Endodermal cell (in vitro differentiated cells): ENCODE results near the gene TYW1B. TPM values are rescaled to one million over a fixed set of nuclear protein-coding genes. Genes with fewer than 3 reads are reported as not detected.
"Not testable (repeated sequence)": the region's sequence is repeated elsewhere in the genome, so short reads cannot be mapped to it uniquely, and the experiment has no call there.

Experiments
- DNase-seq: peaks from one replicate; pipeline ENCODE4 v3.0.0-alpha.2; 2017
- H3K27ac ChIP-seq: 2 replicates; pipeline ENCODE4 v1.5.1; 2013; ENCODE audit warnings: mild to moderate bottlenecking, low read depth, low read length, moderate library complexity
- H3K27me3 ChIP-seq: 2 replicates; pipeline ENCODE4 v1.6.1; 2013; ENCODE audit warnings: mild to moderate bottlenecking, low read length, moderate library complexity; ENCODE audit not compliant: insufficient read depth, control insufficient read depth, poor library complexity, severe bottlenecking
- H3K36me3 ChIP-seq: 2 replicates; pipeline ENCODE4 v1.7.0; 2013; ENCODE audit warnings: mild to moderate bottlenecking, low read length, moderate library complexity; ENCODE audit not compliant: control insufficient read depth, insufficient read depth
- H3K4me1 ChIP-seq: one replicate; pipeline ENCODE4 v1.7.0; 2013; ENCODE audit warnings: low read length; ENCODE audit not compliant: control insufficient read depth, insufficient read depth
- H3K4me3 ChIP-seq: 2 replicates; pipeline ENCODE4 v1.5.1; 2013; ENCODE audit warnings: mild to moderate bottlenecking, low read length, moderate library complexity
- H3K9ac ChIP-seq: 2 replicates; pipeline ENCODE4 v1.6.1; 2013; ENCODE audit warnings: mild to moderate bottlenecking, low read length, moderate library complexity; ENCODE audit not compliant: poor library complexity, severe bottlenecking; ENCODE audit errors: extremely low read depth
- H3K9me3 ChIP-seq: 2 replicates; pipeline ENCODE4 v1.6.1; 2013; ENCODE audit warnings: mild to moderate bottlenecking, low read length, moderate library complexity; ENCODE audit not compliant: control insufficient read depth
- H3K27ac Mint-ChIP-seq: 2 replicates; pipeline ENCODE4 v1.8.0; 2020; ENCODE audit warnings: mixed read lengths
- H3K27me3 Mint-ChIP-seq: 2 replicates; pipeline ENCODE4 v1.8.0; 2021; ENCODE audit warnings: mild to moderate bottlenecking, mixed read lengths; ENCODE audit not compliant: insufficient read depth
- H3K36me3 Mint-ChIP-seq: 2 replicates; pipeline ENCODE4 v1.8.0; 2020; ENCODE audit warnings: low read depth, mixed read lengths
- H3K4me1 Mint-ChIP-seq: 2 replicates; pipeline ENCODE4 v1.8.0; 2020; ENCODE audit warnings: mixed read lengths
- H3K4me3 Mint-ChIP-seq: 2 replicates; pipeline ENCODE4 v1.8.0; 2020; ENCODE audit warnings: mild to moderate bottlenecking, moderate library complexity, mixed read lengths
- H3K9me3 Mint-ChIP-seq: 2 replicates; pipeline ENCODE4 v1.8.0; 2020; ENCODE audit warnings: mild to moderate bottlenecking, mixed read lengths
- WGBS, 2 experiments: methylation state at CpG; one replicate each; pipeline versions ENCODE4 v1.1.5 to v1.1.7; 2013; ENCODE audit warnings: missing lambda C conversion rate in 2 of 2, mixed read lengths in 1 of 2; ENCODE audit not compliant: insufficient coverage in 1 of 2, insufficient read length in 1 of 2; 5-methylcytosine and 5-hydroxymethylcytosine counted together
- total RNA-seq, 2 donors: library from RNA; stranded (reverse); fragmentation: NEBNext Ultra II Directional in 1 of 2; extraction: Animal tissue kit (Norgen Biotek cat#: 25700) in 1 of 2; gene quantifications; 2 replicates in 1 of 2; 3 replicates in 1 of 2; pipeline ENCODE4 v1.2.1, GENCODE V29; 2021

The TYW1B gene
- total RNA-seq, 2 donors from 2014 or later, result 3.7 to 3.9 TPM

DNA sequence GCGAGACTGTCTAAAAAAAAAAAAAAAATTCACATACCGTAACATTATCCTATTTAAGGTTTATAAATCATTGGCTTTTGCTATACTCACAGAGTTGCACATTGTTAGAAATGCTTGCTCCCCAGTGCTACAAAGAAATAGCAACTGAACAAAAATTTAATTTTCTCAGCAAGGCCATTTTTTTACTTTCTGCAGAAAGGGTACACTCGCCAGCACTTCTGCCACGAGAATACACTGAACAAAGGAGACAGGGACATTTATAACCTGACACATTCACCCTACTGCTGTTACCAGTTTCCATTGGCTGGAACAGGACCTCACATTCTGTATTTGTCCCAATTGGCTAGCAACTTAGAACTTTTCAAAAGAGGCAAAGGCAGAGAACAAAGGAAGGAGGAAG lies 92.1 kb downstream of the TYW1B start:
- H3K36me3 Mint-ChIP-seq, result peaks cover 39% of the 10 kb centered on the region
- H3K27ac Mint-ChIP-seq, result not testable (repeated sequence)

DNA sequence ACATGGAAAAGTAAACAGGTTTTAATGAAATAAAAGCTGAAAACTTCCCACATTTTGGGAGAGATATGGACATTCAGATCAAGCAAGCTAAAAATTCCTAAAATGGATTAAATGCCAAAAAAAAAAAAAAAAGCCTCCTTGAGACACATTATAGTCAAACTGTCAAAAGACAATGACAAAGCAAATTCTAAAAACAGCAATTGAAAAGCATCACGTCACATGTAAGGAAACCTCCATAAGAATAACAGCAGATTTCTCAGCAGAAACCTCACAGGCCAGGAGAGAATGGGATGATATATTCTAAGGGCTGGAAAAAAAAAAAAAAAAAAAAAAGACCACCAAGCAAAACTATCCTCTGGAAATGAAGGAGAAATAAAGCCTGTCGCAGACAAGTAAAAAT lies 97.2 kb downstream of the TYW1B start:
- DNase-seq, H3K27me3 Mint-ChIP-seq, H3K27ac ChIP-seq, H3K27ac Mint-ChIP-seq, H3K4me1 ChIP-seq, H3K9ac ChIP-seq, H3K4me3 Mint-ChIP-seq, H3K27me3 ChIP-seq, H3K9me3 ChIP-seq, H3K36me3 ChIP-seq, H3K4me3 ChIP-seq, H3K4me1 Mint-ChIP-seq: not testable (repeated sequence)
- peaks cover 44% of the 10 kb centered on the region for H3K9me3 Mint-ChIP-seq
- peaks cover 41% of the 10 kb centered on the region for H3K36me3 Mint-ChIP-seq
- 100% methylated on average over 1 of the region's 2 CpGs; no CpG with 5 or more reads in 1 of the 2 experiments for WGBS, 2 experiments

More for the DNA sequence above, 92.1 kb downstream of the TYW1B start:
- not testable (repeated sequence) for H3K4me3 Mint-ChIP-seq, H3K27ac ChIP-seq, H3K27me3 ChIP-seq, H3K36me3 ChIP-seq, H3K4me1 ChIP-seq, H3K9ac ChIP-seq, H3K27me3 Mint-ChIP-seq, H3K4me1 Mint-ChIP-seq, DNase-seq, H3K4me3 ChIP-seq
- peaks cover 19% of the 10 kb centered on the region for H3K9me3 ChIP-seq
- H3K9me3 Mint-ChIP-seq, result peaks cover 58% of the 10 kb centered on the region
- 85 to 100% methylated on average over 2 to 4 of the region's 4 CpGs for WGBS, 2 experiments

DNA sequence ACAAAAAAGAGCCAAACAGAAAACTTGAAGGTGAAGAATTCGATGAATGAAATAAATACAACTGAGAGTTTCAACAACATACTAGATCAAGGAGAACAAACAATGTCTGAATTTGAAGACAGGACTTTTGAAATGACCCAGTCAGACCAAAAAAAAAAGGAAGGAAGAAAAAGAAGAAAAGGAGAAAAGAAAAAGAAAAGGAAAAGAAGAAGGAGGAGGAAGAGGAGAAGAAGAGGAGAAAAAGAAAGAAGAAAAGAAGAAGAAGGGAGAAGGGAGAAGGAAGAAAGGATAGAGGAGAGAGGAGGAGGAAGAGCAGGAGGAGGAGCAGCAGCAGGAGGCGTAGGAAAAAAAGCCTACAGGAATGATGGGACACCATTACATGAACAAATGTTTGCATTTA lies 97.6 kb downstream of the TYW1B start:
- Mint-ChIP-seq H3K9me3 (peaks cover 43% of the 10 kb centered on the region), H3K36me3 (peaks cover 41% of the 10 kb centered on the region)
- not testable (repeated sequence) for H3K27me3 Mint-ChIP-seq, H3K4me1 Mint-ChIP-seq, H3K27me3 ChIP-seq, DNase-seq, H3K9ac ChIP-seq, H3K4me3 ChIP-seq, H3K9me3 ChIP-seq, H3K4me3 Mint-ChIP-seq, H3K36me3 ChIP-seq, H3K27ac ChIP-seq, H3K27ac Mint-ChIP-seq, H3K4me1 ChIP-seq
- 87 to 89% methylated on average over 1 to 2 of the region's 2 CpGs for WGBS, 2 experiments

GRCh38 chr7:72729130-72729529 lies 98.9 kb downstream of the TYW1B start:
- not testable (repeated sequence) for DNase-seq, H3K27ac Mint-ChIP-seq, H3K4me3 ChIP-seq, H3K27ac ChIP-seq, H3K27me3 ChIP-seq, H3K9ac ChIP-seq, H3K36me3 ChIP-seq, H3K4me3 Mint-ChIP-seq, H3K4me1 Mint-ChIP-seq, H3K9me3 ChIP-seq, H3K4me1 ChIP-seq, H3K27me3 Mint-ChIP-seq
- peaks cover 32% of the 10 kb centered on the region for H3K36me3 Mint-ChIP-seq
- WGBS, 2 experiments, result 97% methylated on average over 2 of the region's 2 CpGs; no CpG with 5 or more reads in 1 of the 2 experiments
- H3K9me3 Mint-ChIP-seq, result peaks cover 31% of the 10 kb centered on the region

DNA sequence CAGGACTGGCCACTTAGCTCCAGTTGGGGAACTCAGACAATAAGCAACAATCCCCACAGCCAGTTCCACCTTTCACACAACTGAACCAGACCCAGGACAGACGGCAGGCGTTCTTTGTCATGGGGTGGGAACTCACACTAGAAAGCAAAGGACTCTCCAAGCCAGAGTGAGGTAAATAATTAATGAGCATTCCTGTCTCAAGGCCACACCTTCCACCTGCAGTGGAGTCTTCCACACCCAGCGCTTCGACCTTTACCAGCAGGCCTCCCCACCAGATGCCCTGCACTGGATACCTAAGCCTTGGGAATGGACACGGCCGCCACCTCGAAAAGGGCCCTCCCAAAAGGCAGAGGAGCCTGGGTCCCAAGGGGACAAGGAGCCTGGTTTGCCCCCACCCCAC lies 105.3 kb downstream of the TYW1B start:
- H3K36me3 ChIP-seq, H3K9me3 Mint-ChIP-seq, H3K27me3 ChIP-seq, H3K9me3 ChIP-seq, H3K4me3 ChIP-seq, H3K27ac Mint-ChIP-seq, H3K4me1 ChIP-seq, H3K4me1 Mint-ChIP-seq, H3K27me3 Mint-ChIP-seq, H3K9ac ChIP-seq, H3K27ac ChIP-seq, H3K4me3 Mint-ChIP-seq: not testable (repeated sequence)
- WGBS, 2 experiments, result 79 to 80% methylated on average over 1 to 5 of the region's 7 CpGs
- peaks cover 22% of the 10 kb centered on the region for H3K36me3 Mint-ChIP-seq
- peak; percentile 80 for DNase-seq

GRCh38 chr7:72720890-72721289 lies 107.1 kb downstream of the TYW1B start:
- 100% methylated on average over 2 to 3 of the region's 4 CpGs for WGBS, 2 experiments
- not testable (repeated sequence) for H3K9me3 Mint-ChIP-seq
- H3K36me3 Mint-ChIP-seq, result peaks cover 17% of the 10 kb centered on the region

DNA sequence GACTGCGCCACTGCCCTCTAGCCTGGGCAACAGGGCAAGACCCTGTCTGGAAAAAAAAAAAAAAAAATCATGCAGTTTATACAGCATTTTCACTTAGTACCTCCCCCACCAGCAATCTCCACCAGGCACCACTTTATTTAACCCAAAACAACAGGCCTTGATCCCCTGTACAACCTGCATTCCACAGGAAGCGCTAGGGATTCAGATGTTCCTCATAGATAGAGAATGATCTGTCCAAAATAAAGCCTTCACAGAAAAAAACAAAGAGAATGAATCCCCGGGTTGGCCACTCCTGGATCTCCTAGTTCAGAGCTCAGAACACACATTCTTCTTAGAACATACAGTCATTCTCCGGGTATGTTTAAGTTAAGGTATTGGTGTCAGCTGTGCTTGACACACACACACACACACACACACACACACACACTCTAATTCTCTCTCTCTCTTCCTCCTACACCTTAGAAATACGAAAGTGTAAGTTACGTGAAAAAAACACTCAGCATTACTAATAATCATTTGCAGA lies 110.7 kb downstream of the TYW1B start:
- not testable (repeated sequence) for H3K27me3 Mint-ChIP-seq, H3K4me3 ChIP-seq, H3K9ac ChIP-seq, H3K27ac ChIP-seq, H3K9me3 Mint-ChIP-seq, H3K4me1 ChIP-seq, H3K36me3 ChIP-seq, H3K4me3 Mint-ChIP-seq, H3K4me1 Mint-ChIP-seq, H3K27me3 ChIP-seq, H3K9me3 ChIP-seq, H3K27ac Mint-ChIP-seq, DNase-seq
- 93 to 97% methylated on average over 2 to 6 of the region's 6 CpGs for WGBS, 2 experiments
- H3K36me3 Mint-ChIP-seq, result peaks cover 21% of the 10 kb centered on the region

More at GRCh38 chr7:72720890-72721289, 107.1 kb downstream of the TYW1B start:
- not testable (repeated sequence) for H3K4me1 Mint-ChIP-seq, H3K4me3 ChIP-seq, H3K36me3 ChIP-seq, H3K9me3 ChIP-seq, DNase-seq, H3K27ac Mint-ChIP-seq, H3K9ac ChIP-seq, H3K27ac ChIP-seq, H3K4me1 ChIP-seq, H3K27me3 ChIP-seq, H3K27me3 Mint-ChIP-seq, H3K4me3 Mint-ChIP-seq
